Endodermal cell (in vitro differentiated cells): ENCODE results near the gene CCDC78. TPM values are rescaled to one million over a fixed set of nuclear protein-coding genes. Genes with fewer than 3 reads are reported as not detected.

Experiments
- DNase-seq: peaks from one replicate; pipeline ENCODE4 v3.0.0-alpha.2; 2017
- H3K27ac ChIP-seq: 2 replicates; pipeline ENCODE4 v1.5.1; 2013; ENCODE audit warnings: mild to moderate bottlenecking, low read depth, low read length, moderate library complexity
- H3K27me3 ChIP-seq: 2 replicates; pipeline ENCODE4 v1.6.1; 2013; ENCODE audit warnings: mild to moderate bottlenecking, low read length, moderate library complexity; ENCODE audit not compliant: insufficient read depth, control insufficient read depth, poor library complexity, severe bottlenecking
- H3K36me3 ChIP-seq: 2 replicates; pipeline ENCODE4 v1.7.0; 2013; ENCODE audit warnings: mild to moderate bottlenecking, low read length, moderate library complexity; ENCODE audit not compliant: control insufficient read depth, insufficient read depth
- H3K4me1 ChIP-seq: one replicate; pipeline ENCODE4 v1.7.0; 2013; ENCODE audit warnings: low read length; ENCODE audit not compliant: control insufficient read depth, insufficient read depth
- H3K4me3 ChIP-seq: 2 replicates; pipeline ENCODE4 v1.5.1; 2013; ENCODE audit warnings: mild to moderate bottlenecking, low read length, moderate library complexity
- H3K9ac ChIP-seq: 2 replicates; pipeline ENCODE4 v1.6.1; 2013; ENCODE audit warnings: mild to moderate bottlenecking, low read length, moderate library complexity; ENCODE audit not compliant: poor library complexity, severe bottlenecking; ENCODE audit errors: extremely low read depth
- H3K9me3 ChIP-seq: 2 replicates; pipeline ENCODE4 v1.6.1; 2013; ENCODE audit warnings: mild to moderate bottlenecking, low read length, moderate library complexity; ENCODE audit not compliant: control insufficient read depth
- H3K27ac Mint-ChIP-seq: 2 replicates; pipeline ENCODE4 v1.8.0; 2020; ENCODE audit warnings: mixed read lengths
- H3K27me3 Mint-ChIP-seq: 2 replicates; pipeline ENCODE4 v1.8.0; 2021; ENCODE audit warnings: mild to moderate bottlenecking, mixed read lengths; ENCODE audit not compliant: insufficient read depth
- H3K36me3 Mint-ChIP-seq: 2 replicates; pipeline ENCODE4 v1.8.0; 2020; ENCODE audit warnings: low read depth, mixed read lengths
- H3K4me1 Mint-ChIP-seq: 2 replicates; pipeline ENCODE4 v1.8.0; 2020; ENCODE audit warnings: mixed read lengths
- H3K4me3 Mint-ChIP-seq: 2 replicates; pipeline ENCODE4 v1.8.0; 2020; ENCODE audit warnings: mild to moderate bottlenecking, moderate library complexity, mixed read lengths
- H3K9me3 Mint-ChIP-seq: 2 replicates; pipeline ENCODE4 v1.8.0; 2020; ENCODE audit warnings: mild to moderate bottlenecking, mixed read lengths
- WGBS, 2 experiments: methylation state at CpG; one replicate each; pipeline versions ENCODE4 v1.1.5 to v1.1.7; 2013; ENCODE audit warnings: missing lambda C conversion rate in 2 of 2, mixed read lengths in 1 of 2; ENCODE audit not compliant: insufficient coverage in 1 of 2, insufficient read length in 1 of 2; 5-methylcytosine and 5-hydroxymethylcytosine counted together
- total RNA-seq, 2 donors: library from RNA; stranded (reverse); fragmentation: NEBNext Ultra II Directional in 1 of 2; extraction: Animal tissue kit (Norgen Biotek cat#: 25700) in 1 of 2; gene quantifications; 2 replicates in 1 of 2; 3 replicates in 1 of 2; pipeline ENCODE4 v1.2.1, GENCODE V29; 2021
- TF ChIP-seq, protein P1 (sequence below): fragments of 200-600 bp; sonication (generic); conservative IDR thresholded peaks from 2 replicates; pipeline ENCODE4 v1.5.0; 2021; ENCODE audit warnings: antibody characterized with exemption, mild to moderate bottlenecking

The CCDC78 gene
- total RNA-seq, 2 donors from 2014 or later, result 6.5 to 8.1 TPM

DNA sequence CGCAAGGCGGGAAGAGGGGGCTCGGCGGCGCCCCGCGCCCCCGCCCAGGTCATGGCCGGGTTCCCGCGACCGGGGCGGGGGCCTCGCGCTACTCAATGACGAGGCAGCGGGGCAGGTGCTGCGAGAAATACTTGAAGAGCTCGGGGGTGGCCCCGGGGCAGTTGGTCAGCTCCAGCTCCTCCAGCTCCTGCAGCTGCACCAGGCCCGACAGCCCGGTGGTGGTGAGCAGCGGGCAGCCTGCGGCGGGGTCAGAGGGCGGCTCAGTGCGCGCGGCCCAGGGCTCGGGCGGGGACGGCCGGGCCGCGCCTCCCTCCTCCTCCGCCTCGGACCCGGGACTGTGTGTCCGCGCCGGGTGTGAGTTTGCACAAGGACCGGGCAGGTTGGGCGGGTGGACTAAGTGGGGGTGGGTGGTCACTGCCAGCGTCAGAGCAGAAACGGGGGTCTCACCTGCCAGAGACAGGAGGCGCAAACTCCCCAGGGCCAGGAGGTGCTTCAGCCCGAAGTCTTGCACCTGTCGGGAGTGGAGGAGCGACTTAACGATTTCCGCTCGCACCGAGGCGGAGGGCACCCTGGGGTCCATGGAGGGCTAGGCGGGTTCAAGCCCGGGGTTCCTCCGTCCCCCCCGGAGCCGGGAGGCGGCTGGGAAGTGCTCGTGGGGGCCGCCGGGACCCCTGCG, 31.9 kb downstream of the CCDC78 start:
- Mint-ChIP-seq H3K9me3 (no peaks in the 10 kb centered on the region), H3K36me3 (no peaks in the 10 kb centered on the region), H3K4me1 (no peaks in the 10 kb centered on the region), H3K4me3 (peak overlapping the region; percentile 43), H3K27me3 (peaks cover 83% of the 10 kb centered on the region), H3K27ac (no peak overlapping the region)
- Histone ChIP-seq H3K4me3 (no peak overlapping the region), H3K36me3 (no peaks in the 10 kb centered on the region), H3K27ac (no peak overlapping the region), H3K9me3 (no peaks in the 10 kb centered on the region), H3K27me3 (peaks cover 84% of the 10 kb centered on the region), H3K9ac (no peak overlapping the region), H3K4me1 (peaks cover 3% of the 10 kb centered on the region)
- WGBS, 2 experiments, result 4 to 16% methylated on average over 11 to 64 of the region's 64 CpGs
- TF ChIP-seq, protein P1, sequence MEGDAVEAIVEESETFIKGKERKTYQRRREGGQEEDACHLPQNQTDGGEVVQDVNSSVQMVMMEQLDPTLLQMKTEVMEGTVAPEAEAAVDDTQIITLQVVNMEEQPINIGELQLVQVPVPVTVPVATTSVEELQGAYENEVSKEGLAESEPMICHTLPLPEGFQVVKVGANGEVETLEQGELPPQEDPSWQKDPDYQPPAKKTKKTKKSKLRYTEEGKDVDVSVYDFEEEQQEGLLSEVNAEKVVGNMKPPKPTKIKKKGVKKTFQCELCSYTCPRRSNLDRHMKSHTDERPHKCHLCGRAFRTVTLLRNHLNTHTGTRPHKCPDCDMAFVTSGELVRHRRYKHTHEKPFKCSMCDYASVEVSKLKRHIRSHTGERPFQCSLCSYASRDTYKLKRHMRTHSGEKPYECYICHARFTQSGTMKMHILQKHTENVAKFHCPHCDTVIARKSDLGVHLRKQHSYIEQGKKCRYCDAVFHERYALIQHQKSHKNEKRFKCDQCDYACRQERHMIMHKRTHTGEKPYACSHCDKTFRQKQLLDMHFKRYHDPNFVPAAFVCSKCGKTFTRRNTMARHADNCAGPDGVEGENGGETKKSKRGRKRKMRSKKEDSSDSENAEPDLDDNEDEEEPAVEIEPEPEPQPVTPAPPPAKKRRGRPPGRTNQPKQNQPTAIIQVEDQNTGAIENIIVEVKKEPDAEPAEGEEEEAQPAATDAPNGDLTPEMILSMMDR, result no peak
- peak; percentile 65 for DNase-seq

DNA sequence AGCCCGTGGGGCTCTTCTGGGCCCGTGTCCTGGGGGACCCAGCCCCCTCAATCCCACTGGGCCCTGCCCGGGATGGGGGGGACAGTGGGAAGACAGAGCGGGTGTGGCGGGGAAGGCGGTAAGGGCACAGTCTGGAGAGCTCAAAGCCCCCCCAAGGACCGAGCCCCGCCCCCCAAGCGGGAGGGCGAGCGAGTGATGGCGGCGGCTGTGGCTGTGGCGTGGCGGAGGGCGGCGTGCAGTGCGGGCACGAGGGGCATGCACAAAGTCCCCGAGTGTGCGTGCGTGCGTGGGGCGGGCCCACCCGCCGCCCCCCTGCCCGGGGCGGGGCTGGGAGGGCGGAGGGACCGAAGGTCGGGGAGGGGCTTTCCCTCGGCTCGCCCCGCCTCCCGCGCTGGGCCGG, 32.5 kb downstream of the CCDC78 start:
- Histone ChIP-seq H3K9me3 (no peaks in the 10 kb centered on the region), H3K4me1 (peaks cover 5% of the 10 kb centered on the region), H3K9ac (no peak overlapping the region), H3K27ac (no peak overlapping the region), H3K27me3 (peaks cover 79% of the 10 kb centered on the region), H3K4me3 (no peak overlapping the region), H3K36me3 (no peaks in the 10 kb centered on the region)
- Mint-ChIP-seq H3K27me3 (peaks cover 78% of the 10 kb centered on the region), H3K9me3 (no peaks in the 10 kb centered on the region), H3K36me3 (no peaks in the 10 kb centered on the region), H3K4me3 (peak overlapping the region; percentile 43), H3K4me1 (no peaks in the 10 kb centered on the region), H3K27ac (no peak overlapping the region)
- WGBS, 2 experiments, result 6 to 9% methylated on average over 4 to 37 of the region's 37 CpGs
- no peak for DNase-seq
- TF ChIP-seq, protein P1, result no peak

DNA sequence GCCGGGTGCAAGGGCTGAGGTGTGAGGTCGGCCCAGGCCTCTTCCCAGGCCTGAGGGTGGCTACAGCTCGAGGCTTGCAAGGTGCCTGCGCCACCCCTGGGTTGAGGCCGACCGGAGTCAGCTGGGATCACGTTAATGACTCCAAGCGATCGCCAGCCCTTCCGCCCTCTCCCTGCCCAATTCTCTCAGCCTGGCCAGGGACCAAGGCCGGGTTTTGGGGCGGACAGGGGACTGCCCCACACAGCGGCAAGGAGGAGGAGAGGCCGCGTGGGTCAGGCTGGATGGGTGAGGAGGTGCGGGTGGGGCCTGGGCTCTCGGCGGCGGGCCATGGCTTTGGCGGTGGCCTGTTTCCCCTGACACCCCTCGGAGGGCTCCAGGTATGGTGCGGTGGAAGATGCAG, 32.9 kb downstream of the CCDC78 start:
- peak overlapping the region; percentile 25 for H3K4me3 Mint-ChIP-seq
- no peaks in the 10 kb centered on the region for H3K9me3 Mint-ChIP-seq
- no peak overlapping the region for H3K27ac Mint-ChIP-seq
- Histone ChIP-seq H3K27ac (no peak overlapping the region), H3K4me1 (peaks cover 5% of the 10 kb centered on the region), H3K9me3 (no peaks in the 10 kb centered on the region), H3K36me3 (no peaks in the 10 kb centered on the region), H3K4me3 (no peak overlapping the region), H3K27me3 (peaks cover 75% of the 10 kb centered on the region), H3K9ac (no peak overlapping the region)
- no peaks in the 10 kb centered on the region for H3K36me3 Mint-ChIP-seq
- 41 to 49% methylated on average over 12 to 22 of the region's 22 CpGs for WGBS, 2 experiments
- no peak for DNase-seq
- peaks cover 73% of the 10 kb centered on the region for H3K27me3 Mint-ChIP-seq
- H3K4me1 Mint-ChIP-seq, result no peaks in the 10 kb centered on the region
- TF ChIP-seq, protein P1, result no peak
